ENCODE data around the gene PDE4A. TPM values are rescaled to one million over a fixed set of nuclear protein-coding genes. Genes with fewer than 3 reads are reported as not detected.

PDE4A gene
- total and polyA plus RNA-seq, 9 donors: 0.71 to 4.8 (median 2.6) TPM

- H3K27ac ChIP-seq: no peak overlapping the region
- 89 to 93% (median 90%) methylated on average over 4 of the region's 4 CpGs for WGBS, 3 donors
Observed at GRCh38 chr19:10497371-10497770, 77.0 kb downstream of the PDE4A start.

GRCh38 chr19:10499550-10500246 lies 79.4 kb downstream of the PDE4A start:
- H3K27me3 ChIP-seq: no peaks in the 10 kb centered on the region
- no peak overlapping the region for H3K4me3 ChIP-seq
- no peaks in the 10 kb centered on the region for H3K36me3 ChIP-seq
- H3K9me3 ChIP-seq: no peaks in the 10 kb centered on the region
- WGBS, 3 donors: 75 to 83% (median 78%) methylated on average over 24 of the region's 24 CpGs
- H3K27ac ChIP-seq: no peak overlapping the region
- peak in 1 of 5 donors; percentile 27 for DNase-seq
- H3K4me1 ChIP-seq (ENCODE audit: insufficient read depth): peaks cover 3% of the 10 kb centered on the region
- TF ChIP-seq EP300 (IDR thresholded peaks at IDR 0.05) (no peak), POLR2A (IDR thresholded peaks at IDR 0.05) (no peak)
- TF ChIP-seq, protein P1, sequence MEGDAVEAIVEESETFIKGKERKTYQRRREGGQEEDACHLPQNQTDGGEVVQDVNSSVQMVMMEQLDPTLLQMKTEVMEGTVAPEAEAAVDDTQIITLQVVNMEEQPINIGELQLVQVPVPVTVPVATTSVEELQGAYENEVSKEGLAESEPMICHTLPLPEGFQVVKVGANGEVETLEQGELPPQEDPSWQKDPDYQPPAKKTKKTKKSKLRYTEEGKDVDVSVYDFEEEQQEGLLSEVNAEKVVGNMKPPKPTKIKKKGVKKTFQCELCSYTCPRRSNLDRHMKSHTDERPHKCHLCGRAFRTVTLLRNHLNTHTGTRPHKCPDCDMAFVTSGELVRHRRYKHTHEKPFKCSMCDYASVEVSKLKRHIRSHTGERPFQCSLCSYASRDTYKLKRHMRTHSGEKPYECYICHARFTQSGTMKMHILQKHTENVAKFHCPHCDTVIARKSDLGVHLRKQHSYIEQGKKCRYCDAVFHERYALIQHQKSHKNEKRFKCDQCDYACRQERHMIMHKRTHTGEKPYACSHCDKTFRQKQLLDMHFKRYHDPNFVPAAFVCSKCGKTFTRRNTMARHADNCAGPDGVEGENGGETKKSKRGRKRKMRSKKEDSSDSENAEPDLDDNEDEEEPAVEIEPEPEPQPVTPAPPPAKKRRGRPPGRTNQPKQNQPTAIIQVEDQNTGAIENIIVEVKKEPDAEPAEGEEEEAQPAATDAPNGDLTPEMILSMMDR (IDR thresholded peaks at IDR 0.05): no peak
- intact Hi-C loops (cut with DNase I): loop anchor here in 1 of 4 donors (5.0 kb wide), 1 partner anchor 68 kb away; the partner anchor contains the start of genes CDKN2D and KRI1

More at GRCh38 chr19:10497371-10497770, 77.0 kb downstream of the PDE4A start:
- H3K9me3 ChIP-seq: no peaks in the 10 kb centered on the region
- H3K4me3 ChIP-seq: no peak overlapping the region
- H3K4me1 ChIP-seq (ENCODE audit: insufficient read depth): peaks cover 3% of the 10 kb centered on the region
- TF ChIP-seq, protein P1 (IDR thresholded peaks at IDR 0.05): no peak
- TF ChIP-seq EP300 (IDR thresholded peaks at IDR 0.05) (no peak), POLR2A (IDR thresholded peaks at IDR 0.05) (no peak)
- no peaks in the 10 kb centered on the region for H3K27me3 ChIP-seq
- H3K36me3 ChIP-seq: no peaks in the 10 kb centered on the region
- DNase-seq: no peak
- intact Hi-C loops (cut with DNase I): no loop called here

- H3K9me3 ChIP-seq: no peaks in the 10 kb centered on the region
- H3K27me3 ChIP-seq: no peaks in the 10 kb centered on the region
- no peak overlapping the region for H3K4me3 ChIP-seq
- no peak for DNase-seq
- intact Hi-C loops (cut with DNase I): loop anchor here in 1 of 4 donors (5.0 kb wide), 1 partner anchor 67 kb away; the partner anchor contains the start of genes CDKN2D and KRI1
- peaks cover 3% of the 10 kb centered on the region for H3K4me1 ChIP-seq (ENCODE audit: insufficient read depth)
- no peaks in the 10 kb centered on the region for H3K36me3 ChIP-seq
- whole genome bisulfite sequencing, 3 donors: 96 to 97% (median 96%) methylated on average over 2 of the region's 2 CpGs
- TF ChIP-seq POLR2A (IDR thresholded peaks at IDR 0.05): no peak
- TF ChIP-seq EP300 (IDR thresholded peaks at IDR 0.05): no peak
- TF ChIP-seq, protein P1 (IDR thresholded peaks at IDR 0.05): no peak
- no peak overlapping the region for H3K27ac ChIP-seq
Observed at GRCh38 chr19:10500247-10500592, 79.9 kb downstream of the PDE4A start.

GRCh38 chr19:10501971-10502523 lies 81.7 kb downstream of the PDE4A start:
- DNase-seq: peak; percentile 64 to 79 (median 76)
- Histone ChIP-seq H3K36me3 (no peaks in the 10 kb centered on the region), H3K27ac (peak overlapping the region; percentile 83 to 90), H3K9me3 (no peaks in the 10 kb centered on the region), H3K4me3 (peak overlapping the region; percentile 98), H3K4me1 (ENCODE audit: insufficient read depth) (peaks cover 3% of the 10 kb centered on the region), H3K27me3 (no peaks in the 10 kb centered on the region)
- WGBS, 3 donors: 2 to 5% (median 2%) methylated on average over 17 to 35 of the region's 35 CpGs
- intact Hi-C loops (cut with DNase I): loop anchor here in 1 of 4 donors (5.0 kb wide), 1 partner anchor 65 kb away; the partner anchor contains the start of genes CDKN2D and KRI1
- TF ChIP-seq POLR2A (IDR thresholded peaks at IDR 0.05) (no peak), EP300 (IDR thresholded peaks at IDR 0.05) (no peak)
- TF ChIP-seq, protein P1 (IDR thresholded peaks at IDR 0.05): no peak

Data from ovary (tissue), 9 donors.